Hematopoietic multipotent progenitor cell treated with erythropoietin and hydrocortisone succinate and interleukin-3 and kit ligand, for 15 days (in vitro differentiated cells): ENCODE data around the gene LDHAL6A.
"Not testable (repeated sequence)": the region's sequence is repeated elsewhere in the genome, so short reads cannot be mapped to it uniquely, and the experiment has no call there.

ENCODE experiments used
- DNase-seq: peaks from one replicate; pipeline ENCODE4 v3.0.0-alpha.2; 2015; ENCODE audit warnings: low spot score

LDHAL6A gene

DNA sequence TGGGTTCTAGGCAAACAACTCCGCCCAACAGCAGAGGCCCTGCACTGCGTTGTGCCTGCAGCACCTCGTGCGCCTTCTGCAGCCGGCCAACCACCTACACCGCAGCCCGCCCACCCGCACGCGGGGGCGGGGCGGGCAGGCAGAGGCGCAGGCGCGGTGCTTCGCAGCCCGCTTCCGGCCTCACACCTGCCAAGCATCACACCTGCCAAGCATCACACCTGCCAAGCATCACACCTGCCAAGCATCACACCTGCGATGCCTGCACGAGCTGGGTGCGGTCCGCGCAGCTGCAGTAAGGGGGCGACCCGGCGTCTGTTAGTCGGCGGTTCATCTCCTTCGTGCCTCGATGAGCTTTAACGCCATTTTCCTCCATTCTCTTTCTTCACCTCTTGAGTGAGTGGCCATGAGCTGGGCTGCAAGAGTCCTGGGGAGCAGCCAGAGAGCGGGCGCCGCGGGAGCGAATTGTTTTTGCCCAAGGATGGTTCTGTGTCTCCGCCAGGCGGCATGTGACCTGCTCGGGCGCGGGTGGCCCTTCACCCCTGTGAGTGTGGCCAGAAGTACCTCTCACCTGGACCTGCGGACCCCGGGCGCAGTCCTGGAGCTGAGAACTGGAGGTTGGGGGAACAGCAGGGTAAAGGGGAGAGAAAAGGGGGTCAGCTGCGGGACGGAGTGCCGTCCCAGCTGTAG is at the start of gene LDHAL6A:
LDHAL6A (plus strand) TSS at position 171 of the 687 bp plus-strand sequence. CDS start 825 bp downstream, outside the sequence.
- no peak for DNase-seq

- DNase-seq: not testable (repeated sequence)
These were observed 48.3 kb upstream of the LDHAL6A start for GRCh38 chr11:18407400-18407799.

GRCh38 chr11:18408558-18409291 is 46.9 kb upstream of the LDHAL6A start:
- no peak for DNase-seq

DNA sequence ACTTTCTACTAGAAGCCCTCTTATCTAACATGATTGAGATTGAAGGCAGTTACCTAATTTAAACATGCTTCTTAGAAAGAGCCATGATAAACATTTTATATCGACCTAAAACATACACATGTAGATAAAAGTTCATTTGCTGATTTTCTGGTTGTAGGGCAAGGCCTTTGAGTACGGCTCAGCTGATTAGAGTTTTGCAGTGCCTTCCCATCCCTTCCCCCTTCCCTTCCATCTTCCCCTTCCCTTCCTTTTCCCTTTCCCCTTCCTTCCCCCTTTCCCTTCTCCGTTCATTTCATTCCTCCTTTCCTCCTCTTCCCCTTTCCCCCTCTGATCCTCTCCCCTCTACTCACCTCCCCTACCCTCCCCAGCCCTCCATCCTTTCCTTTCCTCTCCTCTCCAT is 39.2 kb upstream of the LDHAL6A start:
- no peak for DNase-seq

- no peak for DNase-seq
These were observed 36.6 kb upstream of the LDHAL6A start for GRCh38 chr11:18419040-18419439.

- DNase-seq: no peak
These were observed 35.6 kb upstream of the LDHAL6A start for GRCh38 chr11:18420067-18420466.

DNA sequence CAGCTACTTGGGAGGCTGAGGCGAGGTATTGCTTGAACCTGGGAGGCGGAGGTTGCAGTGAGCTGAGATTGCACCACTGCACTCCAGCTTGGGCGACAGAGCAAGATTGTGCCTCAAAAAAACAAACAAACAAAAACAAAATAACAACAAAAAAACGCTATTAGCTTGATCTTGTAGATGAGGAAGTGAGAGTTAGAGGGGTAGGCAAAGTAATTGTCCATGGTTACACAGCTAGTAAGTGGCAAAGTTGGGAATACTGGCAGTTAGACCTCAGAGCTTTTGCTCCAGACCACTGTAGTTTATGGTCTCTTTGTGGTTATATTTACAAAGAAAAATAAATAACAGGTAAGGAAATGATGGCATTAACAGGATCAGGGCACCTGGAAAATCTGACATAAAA is 28.4 kb upstream of the LDHAL6A start:
- no peak for DNase-seq

DNA sequence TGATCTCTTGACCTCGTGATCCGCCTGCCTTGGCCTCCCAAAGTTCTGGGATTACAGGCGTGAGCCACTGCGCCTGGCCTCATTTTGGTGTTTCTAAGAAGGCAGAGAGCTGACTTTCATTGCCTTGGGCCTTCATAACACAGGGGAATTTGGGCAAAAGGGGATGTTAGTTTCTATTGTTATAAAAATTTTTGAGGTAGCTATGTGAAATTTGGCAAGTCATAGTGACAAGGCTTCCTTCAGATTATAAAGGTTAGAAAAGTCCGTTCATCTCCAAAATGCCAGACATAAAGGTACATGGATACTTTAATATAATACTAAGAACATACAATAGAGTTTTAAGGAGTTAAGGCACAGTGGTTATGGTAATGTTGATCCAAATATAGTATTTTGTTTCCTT is 26.3 kb upstream of the LDHAL6A start:
- no peak for DNase-seq

DNA sequence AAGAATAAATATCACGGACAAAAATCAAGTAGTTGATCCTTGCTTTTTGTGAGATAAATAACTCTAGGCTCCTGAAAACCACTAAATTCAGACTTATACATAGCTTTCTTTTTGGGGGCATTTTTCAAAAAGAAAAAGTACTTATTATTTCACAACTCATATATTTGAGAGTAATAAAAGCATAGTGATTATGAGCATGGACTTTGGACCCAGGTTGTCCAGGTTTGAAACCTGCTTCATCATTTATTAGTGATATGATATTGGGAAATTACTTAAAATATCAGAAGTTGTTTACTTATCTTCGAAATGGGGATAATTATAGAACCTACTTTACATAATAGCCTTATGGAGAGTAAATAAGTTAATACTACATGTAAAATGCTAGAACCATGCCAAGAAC is 17.0 kb upstream of the LDHAL6A start:
- DNase-seq: no peak

- no peak for DNase-seq
These were observed 6.4 kb upstream of the LDHAL6A start for GRCh38 chr11:18449251-18449650.

DNA sequence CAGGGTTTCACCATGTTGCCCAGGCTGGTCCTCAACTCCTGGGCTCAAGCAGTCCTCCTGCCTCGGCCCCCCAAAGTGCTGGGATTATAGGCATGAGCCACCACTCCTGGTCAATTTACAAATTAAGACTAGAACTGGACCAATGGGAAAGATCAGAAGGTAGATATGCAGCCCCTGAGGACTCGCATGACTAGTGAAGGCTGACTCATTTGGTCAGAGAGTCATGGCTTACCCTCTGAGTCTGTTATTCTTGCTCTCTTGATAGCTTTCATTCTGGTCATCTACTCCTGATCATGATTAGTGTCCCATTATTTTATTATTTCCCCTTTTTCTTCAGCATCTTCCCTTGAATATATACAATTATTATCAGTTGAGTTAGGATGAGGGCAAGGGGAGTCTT is 2.7 kb upstream of the LDHAL6A start:
- DNase-seq: no peak

DNA sequence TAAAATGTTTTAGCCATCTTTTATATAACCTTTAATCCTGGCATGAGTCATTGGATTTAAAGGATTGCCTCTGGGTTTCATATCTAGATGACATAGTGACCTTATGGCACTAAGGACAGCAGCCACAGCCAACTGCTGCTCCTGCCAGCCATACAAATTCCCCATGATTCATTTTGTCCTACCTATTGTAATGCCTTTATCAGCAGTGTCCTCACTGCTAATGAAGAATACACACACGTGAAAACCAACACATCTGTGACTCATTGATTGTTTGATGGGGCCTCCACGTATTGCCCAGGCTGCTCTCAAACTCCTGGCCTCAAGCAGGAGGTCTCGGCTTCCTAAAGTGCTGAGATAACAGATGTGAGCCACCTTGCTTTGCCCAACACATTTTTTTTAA is 1.8 kb downstream of the LDHAL6A start:
- DNase-seq: no peak

DNA sequence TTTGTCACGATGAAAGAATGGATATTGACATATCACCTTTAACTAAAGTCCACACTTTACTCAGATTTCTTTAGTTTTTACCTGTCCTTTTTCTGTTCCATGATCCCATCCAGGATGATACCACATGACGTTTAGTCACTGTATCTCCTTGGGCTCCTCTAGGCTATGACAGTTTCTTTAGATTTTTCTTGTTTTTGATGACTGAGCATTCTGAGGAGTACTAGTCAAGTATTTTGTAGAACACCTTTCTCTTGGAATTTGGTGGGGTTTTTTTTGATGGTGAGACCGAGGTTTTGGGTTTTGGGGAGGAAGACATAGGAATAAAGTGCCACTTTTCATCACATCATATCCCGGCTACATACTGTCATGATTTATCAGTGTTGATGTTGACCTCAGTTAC is 4.0 kb downstream of the LDHAL6A start:
- no peak for DNase-seq

GRCh38 chr11:18461909-18462308 is 6.3 kb downstream of the LDHAL6A start:
- DNase-seq: no peak

DNA sequence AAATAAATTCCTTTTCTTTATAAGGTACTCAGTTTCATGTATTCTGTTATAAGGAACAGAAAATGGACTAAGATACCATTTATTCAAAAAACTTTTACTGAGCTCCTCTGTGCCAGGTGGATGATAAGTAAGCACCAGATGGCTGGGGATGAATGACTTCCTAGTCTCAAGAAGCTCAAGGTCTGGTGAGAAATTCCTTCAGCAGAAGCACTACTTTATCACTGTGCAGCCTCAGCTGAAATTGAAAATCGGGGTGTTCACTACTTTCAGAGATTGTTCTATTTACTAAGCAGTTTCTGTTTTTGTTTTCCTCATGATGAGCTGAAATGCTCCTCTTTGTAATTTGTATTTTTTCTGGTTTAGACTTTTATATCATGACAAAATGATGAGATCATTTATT is 7.8 kb downstream of the LDHAL6A start:
- no peak for DNase-seq

DNA sequence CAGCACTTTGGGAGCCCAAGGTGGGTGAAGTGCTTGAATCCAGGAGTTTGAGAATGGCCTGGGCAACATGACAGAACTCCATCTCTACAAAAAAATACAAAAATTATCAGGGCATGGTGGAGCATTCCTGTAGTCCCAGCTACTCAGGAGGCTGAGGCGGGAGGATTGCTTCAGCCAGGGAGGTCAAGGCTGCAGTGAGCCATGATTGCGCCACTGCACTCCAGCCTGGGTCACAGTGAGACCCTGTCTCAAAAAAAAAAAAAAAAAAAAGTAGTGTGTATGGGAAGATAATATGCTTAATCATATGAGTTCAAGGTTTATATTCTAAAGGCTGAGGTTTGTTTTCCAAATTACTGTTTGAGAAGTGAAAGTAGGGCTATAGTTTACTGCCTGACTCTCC is 10.7 kb downstream of the LDHAL6A start:
- DNase-seq: no peak

GRCh38 chr11:18468059-18468458 is 12.4 kb downstream of the LDHAL6A start:
- no peak for DNase-seq

DNA sequence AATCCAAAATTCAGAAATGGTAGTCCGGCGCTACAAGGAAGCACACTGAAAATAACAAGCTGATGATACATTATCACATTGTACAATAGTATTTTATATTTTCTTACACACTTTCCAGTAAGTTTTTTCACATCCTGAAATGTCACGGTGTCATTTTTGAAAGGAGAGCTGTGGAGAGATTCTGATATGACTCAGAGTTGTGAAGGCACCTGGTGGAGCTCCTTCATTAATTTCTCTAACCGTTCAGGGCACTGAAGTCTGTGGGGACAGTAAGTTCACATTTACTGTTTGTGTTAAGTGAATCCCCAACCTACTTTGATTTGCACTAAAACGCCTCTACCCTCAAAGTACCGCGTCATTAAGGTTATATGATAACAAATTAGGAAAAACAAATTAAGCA is 13.3 kb downstream of the LDHAL6A start:
- DNase-seq: no peak

GRCh38 chr11:18471995-18472394 is 16.3 kb downstream of the LDHAL6A start:
- DNase-seq: no peak

- no peak for DNase-seq
These were observed 16.9 kb downstream of the LDHAL6A start for GRCh38 chr11:18472587-18472986.

DNA sequence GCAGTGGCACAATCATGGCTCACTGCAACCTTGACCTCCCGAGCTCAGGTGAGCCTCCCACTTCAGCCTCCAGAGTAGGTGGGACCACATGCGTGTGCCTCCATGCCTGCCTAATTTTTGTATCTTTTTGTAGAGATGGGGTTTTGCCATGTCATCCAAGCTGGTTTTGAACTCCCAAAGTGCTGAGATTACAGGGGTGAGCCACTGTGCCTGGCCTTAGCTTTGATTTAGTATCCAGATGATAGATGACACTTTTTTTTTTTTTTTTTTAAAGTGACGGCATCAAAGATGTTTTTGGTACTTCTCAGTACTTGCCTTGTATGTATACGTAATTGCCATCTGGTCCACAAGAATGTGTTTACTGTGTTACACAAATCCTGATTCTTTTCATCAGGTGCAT is 23.4 kb downstream of the LDHAL6A start:
- no peak for DNase-seq

DNA sequence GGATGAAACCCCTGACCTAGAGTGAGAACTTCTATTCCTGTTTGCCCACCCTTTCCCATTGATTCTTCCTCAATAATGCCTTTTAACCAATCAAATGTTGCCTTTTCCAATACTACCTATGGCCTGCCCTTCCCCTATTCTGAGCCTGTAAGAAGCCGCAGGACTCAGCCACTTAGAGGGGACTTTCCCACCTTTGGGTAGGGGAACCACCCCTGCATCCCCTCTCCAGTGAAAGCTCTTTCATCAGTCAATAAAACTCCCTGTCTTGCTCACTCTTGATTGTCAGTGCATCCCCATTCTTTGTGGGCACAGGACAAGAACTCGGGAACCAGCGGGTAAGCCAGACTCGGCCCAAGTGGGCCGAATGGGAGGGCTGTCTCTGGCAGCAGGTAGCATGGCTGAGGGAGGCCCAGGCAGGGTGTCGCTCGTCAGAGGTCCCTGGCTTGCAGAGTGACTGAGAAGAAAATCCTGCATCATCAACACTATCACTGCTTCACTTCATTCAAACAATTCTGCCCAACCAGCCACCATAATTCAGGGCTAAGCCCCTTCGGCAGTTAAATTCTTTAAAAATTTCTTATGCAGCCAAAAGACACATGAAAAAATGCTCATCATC is 30.4 kb downstream of the LDHAL6A start:
- no peak for DNase-seq

GRCh38 chr11:18490319-18490718 is 34.7 kb downstream of the LDHAL6A start:
- DNase-seq: no peak
